GM21367 (cell line): ENCODE measurements around the gene NBAS.
"Not testable (repeated sequence)": the region's sequence is repeated elsewhere in the genome, so short reads cannot be mapped to it uniquely, and the experiment has no call there.

Experiments used
- ATAC-seq: cut with Tn5 transposase; IDR thresholded peaks from one replicate; pipeline ENCODE4 v1.9.1; 2021; ENCODE audit not compliant: unreplicated experiment

Gene NBAS

DNA sequence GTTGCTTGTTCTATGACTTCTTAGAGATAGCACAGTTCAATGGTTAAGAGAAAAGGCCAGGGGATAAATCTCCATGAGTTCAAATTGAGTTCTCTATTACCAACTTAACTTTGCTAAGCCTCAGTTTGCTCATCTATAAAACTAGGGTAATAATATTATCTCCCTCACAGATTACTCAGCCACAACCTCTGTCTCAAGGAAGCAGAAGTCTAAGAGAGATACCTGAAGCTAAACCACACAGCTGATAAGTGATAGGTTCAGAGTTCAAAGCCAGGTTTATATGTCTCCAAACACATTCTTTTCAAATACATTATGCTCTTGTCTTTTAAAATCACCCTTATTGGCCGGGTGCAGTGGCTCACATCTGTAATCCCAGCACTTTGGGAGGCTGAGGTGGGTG, 287.7 kb downstream of the NBAS start:
- no peak for ATAC-seq

DNA sequence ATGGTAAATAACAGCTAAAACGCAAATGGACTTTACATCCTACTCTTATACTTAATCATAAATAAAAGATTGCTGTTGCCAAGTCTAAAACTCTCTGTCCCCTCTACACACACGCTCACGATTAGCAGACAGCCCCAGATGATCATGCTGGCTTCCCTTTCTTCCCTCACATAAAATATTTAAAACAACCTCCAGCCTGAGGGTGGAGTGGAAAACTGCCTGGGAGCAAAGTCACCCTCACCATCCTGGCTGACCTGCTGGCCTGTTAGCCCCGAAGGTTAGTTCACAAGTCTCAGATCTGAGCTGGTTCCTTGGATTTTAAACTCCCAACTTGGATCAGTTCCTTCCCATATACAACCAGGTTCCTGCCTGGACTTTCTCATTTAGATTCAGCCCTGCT, 288.2 kb downstream of the NBAS start:
- ATAC-seq = no peak

DNA sequence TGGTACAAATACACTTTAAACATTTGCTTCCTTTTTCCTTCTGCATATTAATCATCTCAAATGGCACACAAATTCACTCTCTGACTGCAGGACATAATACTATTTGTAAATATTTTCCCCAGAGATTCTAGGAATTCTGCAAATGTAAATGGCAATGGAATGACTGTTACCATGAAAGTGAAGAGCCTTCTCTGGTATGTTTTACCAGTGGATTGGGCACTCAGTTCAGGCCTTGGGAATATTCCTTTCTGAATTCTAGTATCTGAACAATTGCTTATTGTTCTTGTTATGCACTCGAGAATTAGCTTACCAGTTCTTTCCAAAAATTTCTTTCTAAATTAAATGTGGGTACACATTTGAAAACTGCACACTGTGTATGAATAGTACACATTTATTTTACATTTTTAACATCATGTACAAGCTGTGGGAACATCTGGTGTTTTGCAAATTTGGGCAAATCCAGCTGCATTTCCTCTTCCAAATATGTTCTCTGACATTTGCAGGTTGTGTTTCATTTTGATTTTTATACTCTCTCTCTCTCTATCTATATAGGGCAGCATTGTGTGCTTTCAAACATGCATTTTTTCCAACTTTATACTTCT, 289.1 kb downstream of the NBAS start:
- no peak for ATAC-seq

DNA sequence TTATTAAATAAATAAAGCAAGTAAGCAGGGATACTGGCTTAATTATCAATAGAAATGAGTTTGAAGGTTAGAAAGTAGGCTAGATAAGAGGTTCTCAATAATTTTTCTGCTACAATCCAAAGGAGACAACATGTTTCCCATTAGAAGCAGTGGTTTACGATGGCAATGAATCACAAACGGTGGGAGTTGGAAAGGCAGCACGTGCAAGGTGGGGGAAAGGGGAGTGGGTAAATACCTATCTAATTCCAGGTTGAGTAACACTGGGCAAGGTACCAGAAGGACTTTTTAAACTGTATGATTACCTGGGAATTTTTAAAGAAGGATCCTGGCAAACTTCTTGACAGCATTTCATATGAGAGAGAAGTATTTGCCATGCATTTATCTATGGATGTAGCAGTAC, 289.9 kb downstream of the NBAS start:
- no peak for ATAC-seq

DNA sequence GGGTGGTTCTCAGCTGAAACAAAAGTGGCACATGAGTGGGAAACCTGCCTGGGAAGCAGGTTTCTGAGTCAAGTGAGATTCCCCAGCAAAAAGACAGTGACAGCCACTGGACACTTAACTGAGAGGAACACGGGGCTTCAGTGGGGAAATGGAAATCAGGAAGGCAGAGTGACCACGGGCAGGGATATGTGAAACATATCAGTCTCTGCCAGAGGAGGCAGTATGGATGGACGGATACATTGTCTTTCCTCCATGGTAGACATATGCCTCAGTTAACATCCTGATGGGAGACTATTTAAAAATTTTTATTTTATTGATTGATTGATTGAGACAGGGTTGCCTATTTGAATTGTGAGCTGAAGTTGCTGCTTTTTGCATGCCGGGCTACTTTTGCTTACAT, 292.1 kb downstream of the NBAS start:
- ATAC-seq = no peak

DNA sequence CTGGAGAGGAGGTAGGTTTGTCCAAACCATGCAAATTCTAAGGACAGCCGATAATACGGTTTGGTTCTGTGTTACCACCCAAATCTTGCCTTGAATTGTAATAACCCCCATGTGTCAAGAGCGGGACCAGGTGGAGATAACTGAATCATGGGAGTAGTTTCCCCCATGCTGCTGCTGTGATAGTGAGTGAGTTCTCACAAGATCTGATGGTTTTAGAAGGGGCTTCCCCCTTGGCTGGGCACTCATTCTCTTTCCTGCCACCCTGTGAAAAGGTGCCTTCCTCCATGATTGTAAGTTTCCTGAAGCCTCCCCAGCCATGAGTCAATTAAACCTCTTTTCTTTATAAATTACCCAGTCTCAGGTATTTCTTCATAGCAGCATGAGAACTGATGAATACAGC, 295.2 kb downstream of the NBAS start:
- no peak for ATAC-seq

DNA sequence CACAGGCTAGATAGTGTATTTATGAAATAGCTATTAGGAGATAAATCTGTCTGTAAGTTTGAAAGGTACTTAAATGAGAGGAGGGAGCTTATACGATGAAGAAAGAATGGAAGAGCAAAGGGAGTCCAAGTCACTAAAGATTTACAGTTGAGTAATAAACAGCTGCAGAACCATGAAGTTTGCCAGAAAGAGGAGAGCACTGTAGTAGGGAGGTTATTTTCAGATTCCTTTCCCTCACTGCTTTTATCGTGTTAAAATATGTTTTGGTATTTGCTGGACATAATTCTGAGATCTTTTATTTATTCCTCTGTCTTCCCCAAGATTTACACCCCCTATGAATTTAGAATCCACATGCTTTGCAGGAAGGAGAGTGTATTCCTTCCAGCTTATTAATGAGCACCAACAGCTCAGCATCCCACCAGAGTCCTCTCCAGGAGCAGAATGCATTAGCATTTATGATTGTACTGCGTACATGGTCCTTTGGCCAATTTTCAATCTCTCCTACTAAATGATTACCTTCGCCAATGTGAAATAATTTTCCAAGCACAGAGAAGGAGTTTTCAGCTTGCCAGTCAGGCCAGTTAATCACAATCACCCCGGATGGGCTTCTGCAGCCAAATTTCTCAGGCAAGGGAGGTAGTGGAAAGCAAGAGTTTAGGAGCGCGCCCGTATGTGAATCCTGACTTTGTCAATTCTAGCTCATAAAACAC, 297.0 kb downstream of the NBAS start:
- no peak for ATAC-seq

DNA sequence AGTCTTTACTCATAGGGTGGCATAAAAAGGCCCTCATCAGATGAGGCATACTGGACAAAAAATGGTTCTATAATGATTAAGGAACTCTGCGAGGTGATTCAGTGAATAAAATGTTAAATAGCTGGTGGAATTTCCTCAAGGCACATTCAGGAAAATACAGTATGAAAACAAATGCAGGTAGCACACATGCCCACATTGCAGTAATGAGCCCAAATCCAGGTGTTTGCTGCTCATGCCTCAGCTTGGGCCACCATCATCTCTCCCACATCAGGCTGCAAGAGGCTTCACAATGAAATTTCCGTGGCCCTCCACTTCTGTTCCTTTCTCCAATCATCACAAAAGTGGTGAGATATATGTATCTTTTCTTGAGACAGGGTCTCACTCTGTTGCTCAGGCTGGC, 298.3 kb downstream of the NBAS start:
- no peak for ATAC-seq

DNA sequence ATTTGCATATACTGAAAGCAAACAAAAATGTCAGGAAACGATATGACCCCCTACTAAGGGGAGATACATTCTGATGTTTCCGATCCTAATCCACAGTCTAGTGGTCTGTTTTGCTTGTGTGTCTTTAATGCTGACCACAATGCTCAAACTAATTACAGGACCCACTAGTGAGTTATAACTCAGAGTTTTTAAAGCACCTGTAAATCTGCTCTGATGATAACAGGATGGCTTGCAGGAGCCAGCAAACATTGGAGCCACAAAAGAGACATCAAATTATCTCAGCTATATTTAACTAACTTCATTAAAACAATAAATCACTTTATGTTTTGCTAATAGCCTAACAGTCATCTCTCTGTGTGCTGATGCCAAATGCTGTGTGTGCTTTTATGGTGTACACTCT, 300.3 kb downstream of the NBAS start:
- ATAC-seq = no peak

DNA sequence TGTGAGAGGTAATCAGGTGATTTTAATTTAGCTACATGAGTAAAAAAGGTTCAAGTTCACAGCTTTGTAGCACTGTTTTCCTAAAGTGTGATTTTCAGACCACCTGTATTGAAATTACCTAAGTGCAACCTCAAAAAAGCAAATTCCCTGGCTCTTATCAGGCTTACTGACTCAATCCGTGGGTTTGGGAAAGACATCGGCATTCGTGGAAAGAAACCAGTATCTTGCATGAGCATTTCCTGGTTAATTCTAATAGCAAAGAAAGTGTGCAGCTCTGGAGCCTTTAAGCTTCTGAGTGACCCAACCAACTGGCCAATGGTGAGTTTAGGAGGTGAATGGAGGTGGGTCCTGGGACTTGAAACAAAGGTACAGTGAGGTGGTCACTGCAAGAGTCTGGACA, 300.9 kb downstream of the NBAS start:
- no peak for ATAC-seq

DNA sequence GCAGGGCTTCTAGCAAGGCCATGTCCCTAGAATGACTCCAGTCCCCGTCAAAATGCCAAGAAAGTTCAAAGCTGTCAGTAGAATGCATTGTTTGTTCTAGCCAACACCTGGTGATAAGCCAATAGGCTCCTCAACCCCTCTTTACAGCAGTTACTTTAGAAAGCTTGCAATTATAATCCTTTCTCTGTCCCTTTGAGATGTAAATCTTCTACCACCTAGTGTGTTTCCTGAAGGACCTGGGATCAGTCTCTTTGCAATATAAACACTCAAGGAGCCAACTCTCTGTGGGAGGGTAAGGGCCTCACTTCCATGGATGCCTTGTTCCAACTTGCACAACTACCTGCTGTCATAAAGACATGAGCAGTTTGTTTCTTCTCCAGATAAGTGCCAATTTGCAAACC, 301.8 kb downstream of the NBAS start:
- no peak for ATAC-seq

DNA sequence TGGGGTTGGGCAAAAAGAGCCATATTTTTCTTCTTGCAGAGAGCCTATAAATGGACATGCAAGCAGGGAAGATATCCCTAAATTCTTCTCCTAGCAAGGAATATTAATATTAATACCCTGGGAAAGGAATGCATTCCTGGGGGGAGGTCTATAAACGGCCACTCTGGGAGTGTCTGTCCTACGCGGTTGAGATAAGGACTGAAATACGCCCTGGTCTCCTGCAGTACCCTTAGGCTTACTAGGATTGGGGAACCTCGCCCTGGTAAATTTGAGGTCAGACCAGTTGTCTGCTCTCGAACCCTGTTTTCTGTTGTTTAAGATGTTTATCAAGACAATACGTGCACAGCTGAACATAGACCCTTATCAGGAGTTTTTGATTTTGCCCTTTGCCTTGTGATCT, 302.7 kb downstream of the NBAS start:
- not testable (repeated sequence) for ATAC-seq

DNA sequence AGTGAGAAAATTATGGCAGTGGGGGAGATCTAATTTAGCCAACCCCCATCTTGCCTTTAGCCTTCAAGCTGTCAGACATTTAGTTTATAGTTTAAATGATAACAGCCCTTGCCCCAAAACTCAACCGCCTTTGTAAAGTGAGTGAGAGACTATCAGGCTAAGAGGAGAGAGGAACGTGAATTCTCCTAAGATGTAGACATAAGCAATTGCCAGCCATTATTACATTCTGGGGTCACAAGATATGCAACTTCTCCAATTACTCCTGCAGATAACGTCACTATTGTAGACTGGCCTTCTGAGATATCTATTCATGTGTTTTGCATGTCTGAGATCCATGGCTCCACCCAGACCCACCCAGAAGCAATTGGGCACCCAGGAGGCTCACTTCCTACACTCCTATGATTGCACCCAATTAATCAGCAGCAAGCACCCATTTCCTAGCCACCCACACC, 307.3 kb downstream of the NBAS start:
- no peak for ATAC-seq

DNA sequence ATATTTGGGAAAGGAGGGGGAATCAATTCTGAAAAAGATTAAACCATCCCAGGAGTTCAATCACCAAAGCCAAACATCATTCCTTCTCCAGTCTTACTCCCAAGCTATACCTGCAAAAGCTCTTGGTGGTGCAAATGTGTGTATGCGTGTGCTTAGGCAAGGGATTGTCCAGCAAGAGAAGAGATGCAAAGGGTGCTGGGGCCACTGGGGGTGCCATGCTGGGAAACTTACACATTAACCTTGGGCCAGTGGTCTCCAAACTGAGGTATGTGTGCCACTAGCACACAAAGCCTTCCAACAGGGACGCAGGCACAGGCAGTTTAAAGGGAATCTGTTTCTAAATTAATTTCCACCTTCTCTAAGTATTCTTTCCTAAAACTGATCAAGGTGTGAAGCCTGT, 307.9 kb downstream of the NBAS start:
- ATAC-seq = no peak

DNA sequence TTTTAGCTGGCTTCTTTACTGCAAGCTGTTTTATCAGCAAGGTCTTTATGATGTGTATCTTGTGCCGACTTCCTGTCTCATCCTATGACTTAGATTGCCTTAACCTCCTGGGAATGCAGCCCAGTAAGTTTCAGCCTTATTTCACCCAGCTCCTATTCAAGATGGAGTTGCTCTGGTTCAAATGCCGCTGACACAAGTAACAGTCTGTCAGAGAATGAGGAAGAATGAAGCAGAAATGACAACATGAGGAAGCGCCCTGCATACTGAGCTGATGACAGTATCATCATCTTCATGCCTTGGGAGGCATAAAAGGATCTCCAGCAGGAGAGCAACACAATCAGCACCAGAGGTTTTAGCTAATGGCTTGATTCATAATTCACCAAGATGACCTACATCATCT, 309.4 kb downstream of the NBAS start:
- ATAC-seq = no peak

DNA sequence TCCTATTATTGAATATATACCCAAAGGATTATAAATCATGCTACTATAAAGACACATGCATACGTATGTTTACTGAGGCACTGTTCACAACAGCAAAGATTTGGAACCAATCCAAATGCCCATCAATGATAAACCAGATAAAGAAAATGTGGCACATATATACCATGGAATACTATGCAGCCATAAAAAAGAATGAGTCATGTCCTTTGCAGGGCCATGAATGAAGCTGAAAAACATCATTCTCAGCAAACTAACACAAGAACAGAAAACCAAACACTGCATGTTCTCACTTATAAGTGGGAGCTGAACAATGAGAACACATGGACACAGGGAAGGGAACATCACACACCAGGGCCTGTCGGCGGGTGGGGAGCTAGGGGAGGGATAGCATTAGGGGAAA, 310.2 kb downstream of the NBAS start:
- not testable (repeated sequence) for ATAC-seq

DNA sequence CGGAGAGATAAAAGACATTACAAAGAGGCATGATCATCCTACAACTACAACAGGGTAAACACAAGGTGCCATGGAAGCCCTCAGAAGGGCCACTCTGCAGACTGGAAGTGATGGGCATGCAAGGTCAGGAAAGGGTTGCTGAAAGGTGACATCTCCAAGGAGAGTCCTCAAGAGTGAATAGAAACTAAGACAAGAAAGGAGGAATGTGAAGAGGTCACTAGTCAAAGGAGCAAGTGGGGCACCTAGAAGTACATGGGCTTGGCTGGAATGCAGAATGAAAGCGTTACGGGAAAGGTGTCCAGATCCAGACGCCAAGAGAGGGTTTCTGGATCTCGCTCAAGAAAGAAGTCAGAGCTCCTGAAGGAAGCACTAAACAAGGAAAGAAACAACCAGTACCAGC, 314.3 kb downstream of the NBAS start:
- ATAC-seq = no peak

DNA sequence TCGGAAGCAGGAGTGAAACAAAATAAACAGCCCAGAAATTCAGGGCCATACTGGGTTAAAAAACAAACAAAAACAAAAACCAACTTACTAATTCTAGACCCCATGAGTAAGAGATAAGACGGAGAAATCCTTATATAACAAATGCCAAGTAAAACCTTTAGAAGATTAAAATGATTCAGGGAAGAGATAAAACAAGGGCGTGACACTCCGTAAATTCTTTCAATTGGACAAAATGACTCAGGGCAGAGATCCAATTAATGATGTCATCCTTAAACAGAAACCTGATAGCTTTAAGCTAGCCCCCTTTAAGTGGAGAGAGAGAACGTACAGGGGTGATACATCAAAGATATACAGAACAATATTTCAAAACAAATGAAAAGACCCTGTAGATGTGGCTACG, 317.4 kb downstream of the NBAS start:
- ATAC-seq = no peak

DNA sequence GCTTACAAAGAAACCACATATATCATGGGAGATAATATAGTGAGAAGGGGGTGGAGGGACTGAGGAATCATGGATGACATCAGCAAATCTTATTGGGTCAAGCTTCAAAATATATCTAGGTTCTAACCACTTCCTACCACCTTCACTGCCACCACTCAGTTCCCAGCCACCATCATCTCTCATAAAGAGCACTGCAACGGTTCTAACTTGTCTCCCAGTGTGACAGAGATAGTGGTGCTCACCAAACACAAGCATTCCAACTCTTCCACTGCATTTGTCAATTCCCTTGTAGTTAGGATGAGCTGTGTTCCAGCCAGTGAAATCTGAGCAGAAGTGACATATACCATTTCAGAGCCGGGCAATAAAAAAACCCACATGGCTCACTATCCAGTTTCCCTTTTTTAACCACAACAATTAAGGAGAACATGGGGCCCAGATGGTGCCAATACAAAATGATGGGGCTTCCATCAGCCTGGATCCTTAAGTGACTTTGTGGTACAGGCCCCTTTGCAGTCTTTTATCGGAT, 318.1 kb downstream of the NBAS start:
- ATAC-seq = no peak

DNA sequence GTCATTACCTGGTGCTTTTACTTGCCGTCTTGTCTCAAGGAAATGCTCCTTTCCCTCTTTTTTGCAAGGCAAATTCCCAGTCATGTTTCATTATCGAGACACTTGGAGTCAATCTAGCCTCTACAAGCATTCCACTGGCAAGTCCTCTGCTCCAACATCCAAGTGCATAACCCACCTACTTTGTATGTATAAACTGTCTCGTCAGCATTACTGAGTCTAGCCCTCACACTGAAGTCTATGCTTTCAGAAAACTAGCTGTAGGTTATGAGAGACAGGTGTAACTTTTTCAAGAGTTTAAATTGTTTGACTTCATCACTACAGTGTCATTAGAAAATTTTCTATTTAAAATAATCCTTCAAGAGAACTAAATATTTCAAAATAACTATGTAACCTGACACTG, 319.2 kb downstream of the NBAS start:
- no peak for ATAC-seq

DNA sequence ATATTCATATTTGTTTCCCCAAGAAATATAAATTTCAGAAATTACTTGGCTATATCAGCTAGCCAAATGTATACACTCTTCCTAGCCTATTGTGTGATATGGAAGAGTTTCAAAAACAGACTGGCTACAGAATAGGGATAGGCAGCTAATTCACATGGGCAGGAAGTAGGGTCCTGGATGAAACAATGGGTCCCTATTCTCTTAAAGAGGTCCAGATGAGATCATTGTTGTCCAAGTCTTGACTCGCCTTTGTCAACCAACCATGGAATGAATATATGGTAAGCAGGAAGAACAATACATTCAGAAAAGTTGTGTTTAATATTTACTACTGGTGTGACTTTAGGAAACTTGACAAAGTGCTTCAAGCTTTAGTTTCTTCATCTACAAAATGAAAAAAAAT, 319.9 kb downstream of the NBAS start:
- no peak for ATAC-seq

DNA sequence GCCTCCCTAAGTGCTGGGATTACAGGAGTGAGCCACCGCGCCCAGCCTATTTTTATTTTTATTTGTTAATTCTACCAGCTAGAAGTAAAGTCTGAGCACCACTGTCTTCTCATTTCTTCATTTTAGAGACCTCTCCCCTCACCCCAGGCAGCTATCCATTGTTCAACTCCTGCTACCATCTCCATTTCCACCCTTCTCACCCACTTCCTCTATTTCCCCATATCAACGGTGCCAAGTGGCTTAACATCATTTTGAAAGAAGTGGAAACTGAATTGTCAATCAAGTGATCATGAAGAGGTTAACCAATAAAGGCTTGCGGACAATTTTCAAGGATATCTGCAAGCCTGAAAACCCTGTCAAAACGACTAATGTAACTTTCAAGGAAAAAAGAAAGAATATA, 323.1 kb downstream of the NBAS start:
- ATAC-seq = no peak
